GM12872 (cell line): ENCODE data around the gene CMKLR1.

ENCODE experiments used
- TF ChIP-seq, protein P1 (sequence below): IDR thresholded peaks from 3 replicates; pipeline ENCODE4 v1.5.1; 2011; ENCODE audit warnings: low read depth, mild to moderate bottlenecking, low read length, moderate library complexity; ENCODE audit not compliant: insufficient read depth

Gene CMKLR1

DNA sequence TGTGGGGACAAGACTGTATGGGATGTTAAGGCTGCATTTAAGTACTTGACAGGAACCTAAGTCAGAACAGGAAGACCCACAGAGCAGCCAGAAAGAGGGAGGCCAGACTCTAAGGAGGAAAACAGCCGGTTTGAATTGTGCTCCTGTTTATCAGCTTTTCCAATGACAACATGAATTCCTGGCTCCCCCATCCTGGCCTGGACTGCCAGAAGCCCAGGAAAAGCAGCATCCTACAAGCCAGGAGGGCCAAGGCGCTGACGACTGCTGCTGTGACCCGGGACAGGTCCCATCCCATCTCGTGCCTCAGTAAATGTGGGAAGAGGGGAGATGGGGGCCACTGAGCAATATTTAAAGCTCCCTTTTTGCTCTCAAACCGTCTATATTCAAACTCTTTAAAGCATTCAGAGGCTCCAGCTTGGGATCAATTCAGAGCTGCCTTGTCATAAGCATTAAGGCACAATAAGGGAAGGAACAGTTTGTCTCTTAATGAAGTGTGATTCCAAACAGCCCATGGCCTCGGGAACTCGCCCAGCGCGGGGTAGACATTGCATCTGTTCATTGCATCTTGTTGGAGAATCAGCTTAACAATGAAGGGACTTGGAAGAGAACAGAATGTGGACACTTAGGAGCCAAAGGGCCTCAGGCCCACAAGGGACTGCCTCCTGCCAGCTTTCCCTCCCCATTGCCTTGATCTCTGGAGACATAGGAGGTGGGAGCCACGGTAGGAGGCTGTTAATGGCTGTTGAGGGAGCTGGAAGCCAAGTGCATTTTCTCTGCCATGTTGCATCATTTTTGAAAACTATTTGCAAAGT is 49.6 kb downstream of the CMKLR1 start:
- TF ChIP-seq, protein P1, sequence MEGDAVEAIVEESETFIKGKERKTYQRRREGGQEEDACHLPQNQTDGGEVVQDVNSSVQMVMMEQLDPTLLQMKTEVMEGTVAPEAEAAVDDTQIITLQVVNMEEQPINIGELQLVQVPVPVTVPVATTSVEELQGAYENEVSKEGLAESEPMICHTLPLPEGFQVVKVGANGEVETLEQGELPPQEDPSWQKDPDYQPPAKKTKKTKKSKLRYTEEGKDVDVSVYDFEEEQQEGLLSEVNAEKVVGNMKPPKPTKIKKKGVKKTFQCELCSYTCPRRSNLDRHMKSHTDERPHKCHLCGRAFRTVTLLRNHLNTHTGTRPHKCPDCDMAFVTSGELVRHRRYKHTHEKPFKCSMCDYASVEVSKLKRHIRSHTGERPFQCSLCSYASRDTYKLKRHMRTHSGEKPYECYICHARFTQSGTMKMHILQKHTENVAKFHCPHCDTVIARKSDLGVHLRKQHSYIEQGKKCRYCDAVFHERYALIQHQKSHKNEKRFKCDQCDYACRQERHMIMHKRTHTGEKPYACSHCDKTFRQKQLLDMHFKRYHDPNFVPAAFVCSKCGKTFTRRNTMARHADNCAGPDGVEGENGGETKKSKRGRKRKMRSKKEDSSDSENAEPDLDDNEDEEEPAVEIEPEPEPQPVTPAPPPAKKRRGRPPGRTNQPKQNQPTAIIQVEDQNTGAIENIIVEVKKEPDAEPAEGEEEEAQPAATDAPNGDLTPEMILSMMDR: no peak

DNA sequence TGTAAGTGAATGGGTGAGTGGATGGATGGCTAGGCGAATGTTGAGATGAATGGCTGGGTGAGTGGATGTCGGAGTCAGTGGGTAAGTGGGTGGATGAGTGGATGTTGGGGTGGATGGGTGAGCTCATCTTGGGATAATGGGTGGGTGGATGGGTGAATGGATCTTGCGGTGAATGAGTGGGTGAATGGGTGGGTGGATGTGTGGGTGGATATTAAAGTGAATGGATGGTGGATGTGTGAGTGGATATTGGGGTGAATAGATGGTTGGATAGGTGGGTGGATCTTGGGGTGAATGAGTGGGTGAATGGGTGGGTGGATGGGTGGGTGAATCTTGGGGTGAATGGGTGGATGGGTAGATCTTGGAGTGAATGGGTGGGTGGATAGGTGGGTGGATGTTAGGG is 51.9 kb downstream of the CMKLR1 start:
- TF ChIP-seq, protein P1: no peak

DNA sequence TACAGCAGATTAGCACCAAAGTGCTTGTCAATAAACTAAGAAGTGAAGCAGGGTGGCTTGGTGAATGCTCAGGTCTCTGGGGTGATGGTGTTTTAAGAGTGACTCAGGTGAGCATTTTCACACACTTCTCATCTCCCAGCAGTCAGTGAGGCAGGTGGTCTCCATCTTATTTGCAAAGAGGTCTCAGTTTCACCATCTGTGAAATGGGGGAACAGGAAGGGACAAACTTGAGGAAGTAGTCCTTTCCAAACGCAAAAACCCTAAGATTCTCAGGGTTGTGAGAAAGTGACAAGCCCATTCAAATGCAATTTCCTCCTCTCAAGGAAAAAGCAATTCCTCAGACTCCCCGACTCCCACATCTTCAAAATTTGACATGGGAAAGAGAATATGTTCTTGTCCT is 54.1 kb downstream of the CMKLR1 start:
- TF ChIP-seq, protein P1: no peak

DNA sequence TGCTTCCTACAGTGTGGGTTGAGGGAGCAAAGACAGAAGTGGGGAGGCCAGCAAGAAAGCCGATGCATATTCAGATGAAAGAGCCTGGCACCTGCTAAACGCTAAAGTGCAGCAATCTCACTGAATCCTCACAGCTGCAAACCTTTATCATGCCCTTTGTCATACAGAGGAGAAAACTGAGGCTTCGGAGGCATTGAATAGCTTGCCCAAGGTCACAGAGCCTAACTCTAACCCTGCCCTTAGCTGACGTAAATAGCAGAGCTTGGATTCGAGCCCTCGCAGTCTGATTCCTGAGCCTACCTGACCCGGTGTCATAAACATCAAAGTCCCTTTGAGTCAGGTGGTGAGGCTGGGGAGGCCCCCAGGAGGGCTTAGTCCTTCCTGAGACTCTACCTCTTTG is 54.9 kb downstream of the CMKLR1 start:
- TF ChIP-seq, protein P1: no peak

DNA sequence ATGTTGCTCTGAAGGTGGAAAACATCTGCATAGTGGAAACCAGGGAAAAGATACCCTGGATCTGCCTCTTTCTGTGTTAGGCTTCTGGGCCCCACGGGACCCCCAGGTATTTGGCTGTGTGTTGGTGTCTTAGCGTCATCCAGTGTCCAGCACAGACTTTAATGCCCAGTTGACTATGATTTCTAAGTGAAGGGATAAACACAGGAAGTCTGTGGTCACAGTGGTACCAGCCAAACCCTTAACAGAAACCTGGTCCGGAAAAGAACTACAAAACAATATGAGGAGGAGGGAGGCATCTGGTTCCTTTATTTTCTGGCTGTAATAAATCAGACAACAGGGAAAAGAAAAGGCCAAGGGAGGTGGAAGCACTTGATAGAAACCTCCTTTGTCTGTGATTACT is 56.4 kb downstream of the CMKLR1 start:
- TF ChIP-seq, protein P1: no peak

DNA sequence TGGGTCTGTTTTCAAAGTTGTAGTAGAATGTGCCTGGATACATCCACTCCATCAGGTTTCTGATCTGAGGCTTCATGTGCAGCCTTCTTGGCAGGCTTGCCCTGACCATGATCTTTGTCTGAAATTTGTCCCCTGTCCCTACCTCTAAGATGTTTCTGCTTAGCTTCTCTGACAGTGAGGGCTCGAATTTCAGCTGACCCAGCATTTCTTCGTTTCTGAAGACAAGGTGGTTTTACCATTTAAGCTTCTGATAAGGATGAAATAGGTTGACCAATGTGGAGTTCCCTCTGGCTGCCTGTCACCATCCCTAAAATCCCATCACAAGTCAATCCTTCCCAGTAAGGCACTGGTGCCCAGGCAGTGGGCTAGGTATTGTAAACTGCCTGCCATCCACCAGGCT is 57.0 kb downstream of the CMKLR1 start:
- TF ChIP-seq, protein P1: no peak

DNA sequence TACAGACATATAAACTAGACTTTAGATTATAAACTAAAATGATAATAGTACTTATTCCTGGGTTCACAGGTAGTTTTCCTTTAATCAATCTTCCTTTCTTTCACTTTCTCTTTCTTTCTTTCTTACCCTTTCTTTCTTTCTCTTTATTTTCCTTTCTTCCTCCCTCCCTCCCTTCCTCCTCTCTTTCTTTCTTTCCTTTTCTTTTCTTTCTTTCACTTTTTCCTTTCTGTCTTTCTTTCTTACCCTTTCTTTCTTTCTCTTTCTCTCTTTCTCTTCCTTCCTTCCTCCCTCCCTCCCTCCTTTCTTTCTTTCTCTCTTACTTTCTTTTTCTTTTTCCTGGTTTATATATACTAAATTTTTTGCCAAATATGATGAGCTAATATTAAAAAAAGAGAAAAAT is 61.5 kb downstream of the CMKLR1 start:
- TF ChIP-seq, protein P1: no peak
